K562 (cell line): ENCODE data around the gene RNF150. TPM values are rescaled to one million over a fixed set of nuclear protein-coding genes. Genes with fewer than 3 reads are reported as not detected.

ENCODE experiments used
- ATAC-seq: fragments of 200-7000 bp; cut with Tn5 transposase; 3 replicates; pipeline ENCODE4 v1.9.1; 2020; ENCODE audit warnings: moderate library complexity
- BruUV-seq: library from RNA; stranded (reverse); fragments of 400-500 nt; replicated peaks from 2 replicates; lab custom pipeline; 2021; lab: Mats Ljungman, UMichigan
- CTCF ChIA-PET: fragments of 300-600 bp; formaldehyde crosslinking; extraction: SDS; loops from one replicate; lab custom pipeline; 2021; ENCODE audit warnings: low intra/inter-chr PET ratio; lab: Yijun Ruan, JAX
- POLR2A ChIA-PET: fragments of 300-600, 350-650 bp; sonication (Branson Sonifier 250); formaldehyde crosslinking; extraction: SDS; loops from one replicate; lab custom pipeline; 2021; ENCODE audit warnings: antibody characterized with exemption, inconsistent platforms; lab: Yijun Ruan, JAX
- DNase-seq, 4 experiments: peaks; one replicate each; pipeline versions ENCODE4 v3.0.0 to v3.0.0-alpha.2; 2011 to 2018; ENCODE audit warnings: low spot score in 3 of 4, mixed read lengths in 3 of 4; ENCODE audit errors: extremely low read depth in 1 of 4
- FAIRE-seq: peaks from 2 replicates; lab custom pipeline; 2011; peaks lifted over from hg19 to GRCh38; lab: Jason Lieb, UNC
- H2AFZ ChIP-seq: 2 replicates; pipeline ENCODE4 v1.6.0; 2011; ENCODE audit warnings: low read depth, low read length, control low read depth, inconsistent platforms
- H3K27ac ChIP-seq: fragments of 200-600 bp; 3 replicates; pipeline ENCODE4 v1.8.0; 2011; ENCODE audit warnings: low read depth, mild to moderate bottlenecking, control low read depth, inconsistent platforms, low read length, moderate library complexity, mixed read lengths; ENCODE audit errors: extremely low read depth
- H3K27me3 ChIP-seq, 2 experiments: fragments of 300-600 bp in 1 of 2; 2 replicates in 1 of 2; 3 replicates in 1 of 2; pipeline versions ENCODE4 v1.6.0 to v1.8.0; 2011; ENCODE audit warnings: inconsistent platforms in 2 of 2, low read length in 2 of 2, mild to moderate bottlenecking in 1 of 2, mixed read lengths in 1 of 2, moderate library complexity in 1 of 2; ENCODE audit not compliant: control insufficient read depth in 2 of 2, insufficient read depth in 2 of 2
- H3K36me3 ChIP-seq: fragments of 300-600 bp; 3 replicates; pipeline ENCODE4 v1.8.0; 2011; ENCODE audit warnings: mild to moderate bottlenecking, low read length, inconsistent platforms; ENCODE audit not compliant: control insufficient read depth, insufficient read depth
- H3K4me1 ChIP-seq, 2 experiments: fragments of 200-600 bp in 1 of 2; replicated peaks in 1 of 2; 2 replicates in 1 of 2; 3 replicates in 1 of 2; pipeline versions ENCODE4 v1.5.1 to v1.8.0; 2011; ENCODE audit warnings: inconsistent platforms in 2 of 2, low read length in 2 of 2, mild to moderate bottlenecking in 1 of 2, mixed read lengths in 1 of 2, moderate library complexity in 1 of 2; ENCODE audit not compliant: control insufficient read depth in 2 of 2, insufficient read depth in 2 of 2
- H3K4me2 ChIP-seq: 2 replicates; pipeline ENCODE4 v1.6.1; 2011; ENCODE audit warnings: low read length, control low read depth, inconsistent platforms, mixed read lengths; ENCODE audit not compliant: insufficient read depth
- H3K4me3 ChIP-seq: fragments of 200-600 bp; sonication (generic), shearing (Covaris generic); 2 replicates; pipeline ENCODE4 v1.5.1; 2016; ENCODE audit warnings: control low read depth, inconsistent platforms
- H3K79me2 ChIP-seq: fragments of 200-600 bp; 3 replicates; pipeline ENCODE4 v1.8.0; 2011; ENCODE audit warnings: low read length, inconsistent platforms; ENCODE audit not compliant: control insufficient read depth, insufficient read depth
- H3K9ac ChIP-seq, 2 experiments: 2 replicates each; pipeline versions ENCODE4 v1.6.0 to v1.6.1; 2011; ENCODE audit warnings: low read depth in 2 of 2, low read length in 2 of 2, control low read depth in 1 of 2, inconsistent platforms in 1 of 2, mild to moderate bottlenecking in 1 of 2, mixed read lengths in 1 of 2; ENCODE audit not compliant: insufficient read depth in 1 of 2
- H3K9me1 ChIP-seq: one replicate; pipeline ENCODE4 v1.6.0; 2011; ENCODE audit warnings: inconsistent platforms, mild to moderate bottlenecking, low read length, moderate library complexity; ENCODE audit not compliant: control insufficient read depth, insufficient read depth
- H3K9me3 ChIP-seq: replicated peaks from 2 replicates; pipeline ENCODE4 v1.5.1; 2011; ENCODE audit warnings: low read depth, low read length, inconsistent platforms; ENCODE audit not compliant: control insufficient read depth, insufficient read depth
- H4K20me1 ChIP-seq: replicated peaks from 2 replicates; pipeline ENCODE4 v1.6.1; 2011; ENCODE audit warnings: low read length, inconsistent platforms, mixed read lengths; ENCODE audit not compliant: control insufficient read depth, insufficient read depth
- ARHGAP35 ChIP-seq: fragments of 450-650 bp; IDR thresholded peaks from 2 replicates; pipeline ENCODE4 v1.6.1; 2018; ENCODE audit not compliant: partially characterized antibody
- CHAMP1 ChIP-seq: fragments of 450-650 bp; IDR thresholded peaks from 2 replicates; pipeline ENCODE4 v1.6.1; 2016; ENCODE audit warnings: mild to moderate bottlenecking
- CTCFL ChIP-seq: IDR thresholded peaks from 2 replicates; pipeline ENCODE4 v1.6.1; 2011; ENCODE audit warnings: borderline replicate concordance, low read depth, mild to moderate bottlenecking, moderate library complexity, low read length; ENCODE audit not compliant: insufficient read depth, poor library complexity, severe bottlenecking
- ETV1 ChIP-seq: fragments of 450-650 bp; conservative IDR thresholded peaks from 2 replicates; pipeline ENCODE4 v1.6.1; 2016; ENCODE audit warnings: missing genetic modification characterization, control low read depth, low read depth, missing compliant biosample characterization
- FOXA1 ChIP-seq: fragments of 450-650 bp; IDR thresholded peaks from 2 replicates; pipeline ENCODE4 v1.6.1; 2016; ENCODE audit warnings: mild to moderate bottlenecking, borderline replicate concordance
- FOXA3 ChIP-seq, 2 experiments: fragments of 450-650 bp in 1 of 2; sonication (generic) in 1 of 2; formaldehyde crosslinking; IDR thresholded peaks in 1 of 2; conservative IDR thresholded peaks in 1 of 2; 2 replicates each; pipeline versions ENCODE4 v1.4.0 to v1.8.0; 2020 to 2022; ENCODE audit warnings: mild to moderate bottlenecking in 2 of 2, missing genetic modification reagents in 1 of 2
- GTF3C2 ChIP-seq: IDR thresholded peaks from 3 replicates; pipeline ENCODE4 v1.6.1; 2011; ENCODE audit warnings: borderline replicate concordance, mild to moderate bottlenecking, moderate library complexity; ENCODE audit not compliant: insufficient read length; ENCODE audit errors: extremely low read depth
- MCM2 ChIP-seq: fragments of 450-650 bp; IDR thresholded peaks from 2 replicates; pipeline ENCODE4 v1.6.1; 2017; ENCODE audit warnings: low read depth, mild to moderate bottlenecking
- PTRF ChIP-seq: fragments of 450-650 bp; IDR thresholded peaks from 2 replicates; pipeline ENCODE4 v1.6.1; 2016; ENCODE audit warnings: mild to moderate bottlenecking, missing genetic modification characterization, missing compliant biosample characterization
- RBM17 ChIP-seq: fragments of 200-400 bp; formaldehyde crosslinking; IDR thresholded peaks from 2 replicates; pipeline ENCODE4 v1.6.1; 2017; ENCODE audit warnings: low read depth, mild to moderate bottlenecking, low read length, borderline replicate concordance
- RBM39 ChIP-seq: fragments of 200-400 bp; formaldehyde crosslinking; optimal IDR thresholded peaks from 2 replicates; pipeline ENCODE3; 2018; ENCODE audit warnings: low read depth, low read length
- ZBTB9 ChIP-seq: fragments of 450-650 bp; formaldehyde crosslinking; IDR thresholded peaks from 2 replicates; pipeline ENCODE4 v1.4.0; 2020; ENCODE audit warnings: mild to moderate bottlenecking, moderate library complexity
- ZNF311 ChIP-seq: fragments of 250-450 bp; sonication (Bioruptor Pico); IDR thresholded peaks from 2 replicates; pipeline ENCODE4 v1.4.0; 2020; ENCODE audit warnings: mild to moderate bottlenecking, moderate library complexity
- ZNF507 ChIP-seq: conservative IDR thresholded peaks from 2 replicates; pipeline ENCODE4 v1.6.1; 2017; ENCODE audit warnings: missing genetic modification characterization, missing compliant biosample characterization
- WGBS: fragments of 100-300 bp; shearing (Covaris generic); methylation state at CpG from one replicate; pipeline ENCODE4 v1.1.6; 2016; ENCODE audit warnings: low coverage, mixed read lengths; ENCODE audit not compliant: insufficient coverage; ENCODE audit errors: missing lambda C conversion rate; 5-methylcytosine and 5-hydroxymethylcytosine counted together
- in situ Hi-C: fragments of 300-500 bp; cut with MboI; formaldehyde crosslinking; loops from 4 replicates; pipeline ENCODE4 v1.15.0; 2018; ENCODE audit warnings: inconsistent platforms, mixed read lengths
- intact Hi-C: fragments of 100-400 bp; cut with micrococcal nuclease; formaldehyde crosslinking; loops from 2 replicates; pipeline ENCODE4 v1.14.2; 2022
- polyA plus RNA-seq, 8 experiments: library from polyadenylated mRNA; depleted of rRNA in 4 of 8; stranded (reverse) in 5 of 8; unstranded in 3 of 8; fragments of >200 nt; fragmentation: Nextera tagmentation in 2 of 8; fragmentation: Illumina TruSeq in 1 of 8; extraction: Ambion mirVana in 2 of 8; extraction: Trizol in 1 of 8; gene quantifications; 2 replicates each; pipeline versions ENCODE4 v1.2.1 to v1.2.3, GENCODE V29; 2011 to 2014; ENCODE audit warnings: inconsistent platforms in 1 of 8, missing spikeins in 1 of 8
- total RNA-seq, 7 experiments: library from RNA; depleted of rRNA in 6 of 7; stranded (reverse); fragments of >200 nt in 6 of 7; fragmentation: Illumina TruSeq in 2 of 7; extraction: Trizol in 2 of 7; gene quantifications; 2 replicates each; pipeline versions ENCODE4 v1.2.1 to v1.2.3, GENCODE V29; 2011 to 2021; ENCODE audit warnings: low replicate concordance in 1 of 7

RNF150 gene
- total and polyA plus RNA-seq, 9 of the 15 experiments (the other 6 are each of a cell fraction or from before 2014, with no cell fraction given): 0.09 TPM; not detected in 8

GRCh38 chr4:141102367-141102766 lies 30.9 kb downstream of the RNF150 start:
- intact Hi-C loops: no loop called here
- TF ChIP-seq PTRF (no peak), ZNF507 (tag) (no peak), ETV1 (tag) (no peak), MCM2 (no peak), ARHGAP35 (no peak), GTF3C2 (no peak), CTCFL (no peak), FOXA3 (CRISPR knock-in tag; conservative IDR thresholded peaks at IDR 0.05 in 1 of 2, IDR thresholded peaks at IDR 0.05 in 1 of 2) (no peak), ZNF311 (CRISPR knock-in tag) (no peak), ZBTB9 (CRISPR knock-in tag) (no peak), RBM39 (no peak), CHAMP1 (no peak), RBM17 (no peak), FOXA1 (no peak)

More at GRCh38 chr4:141102367-141102766, 30.9 kb downstream of the RNF150 start:
- 2% methylated on average over 3 of the region's 3 CpGs for WGBS
- in situ Hi-C loops: no loop called here
- no peak overlapping the region for H3K27ac ChIP-seq
- H3K4me3 ChIP-seq: no peak overlapping the region
- H3K27me3 ChIP-seq: no peaks in the 10 kb centered on the region
- DNase-seq: no peak
- no peak overlapping the region for H3K9ac ChIP-seq
- no peaks in the 10 kb centered on the region for H3K79me2 ChIP-seq
- ChIA-PET CTCF (no interaction called here), POLR2A (no interaction called here)
- no peaks in the 10 kb centered on the region for H3K36me3 ChIP-seq
- H3K9me3 ChIP-seq: no peaks in the 10 kb centered on the region
- no peak overlapping the region for H2AFZ ChIP-seq
- ATAC-seq: no peak
- no peaks in the 10 kb centered on the region for H3K9me1 ChIP-seq
- no peak overlapping the region for H3K4me2 ChIP-seq
- H4K20me1 ChIP-seq: no peaks in the 10 kb centered on the region
- no TSS peak for BruUV-seq
- no peaks in the 10 kb centered on the region for H3K4me1 ChIP-seq
- FAIRE-seq: no peak
